MCF 10A (cell line): ENCODE measurements around the gene GFAP. TPM values are rescaled to one million over a fixed set of nuclear protein-coding genes. Genes with fewer than 3 reads are reported as not detected.

Source experiments
- BruUV-seq: library from RNA; stranded (reverse); fragments of 400-500 nt; replicated peaks from 2 replicates; lab custom pipeline; 2021; lab: Mats Ljungman, UMichigan
- CTCF ChIA-PET: fragments of 300-600 bp; sonication (Branson Sonifier 250); formaldehyde crosslinking; extraction: SDS; loops from one replicate; lab custom pipeline; 2021; ENCODE audit warnings: antibody characterized with exemption, inconsistent platforms; lab: Yijun Ruan, JAX
- POLR2A ChIA-PET: fragments of 300-600, 350-650 bp; sonication (Branson Sonifier 250); formaldehyde crosslinking; extraction: SDS; loops from one replicate; lab custom pipeline; 2020; ENCODE audit warnings: antibody characterized with exemption, inconsistent platforms; lab: Yijun Ruan, JAX
- DNase-seq: peaks from one replicate; pipeline ENCODE4 v3.0.0-alpha.2; 2018; ENCODE audit not compliant: unreplicated experiment
- H3K27ac Mint-ChIP-seq: one replicate; pipeline ENCODE4 v1.8.0; 2022; ENCODE audit warnings: mild to moderate bottlenecking, low read depth, mixed read lengths; ENCODE audit not compliant: unreplicated experiment
- H3K27me3 Mint-ChIP-seq: one replicate; pipeline ENCODE4 v1.8.0; 2022; ENCODE audit warnings: mixed read lengths; ENCODE audit not compliant: insufficient read depth, unreplicated experiment
- H3K36me3 Mint-ChIP-seq: one replicate; pipeline ENCODE4 v1.8.0; 2022; ENCODE audit warnings: mild to moderate bottlenecking, moderate library complexity, mixed read lengths; ENCODE audit not compliant: insufficient read depth, unreplicated experiment
- H3K4me1 Mint-ChIP-seq: one replicate; pipeline ENCODE4 v1.8.0; 2022; ENCODE audit warnings: mixed read lengths; ENCODE audit not compliant: insufficient read depth, unreplicated experiment
- H3K4me3 Mint-ChIP-seq: one replicate; pipeline ENCODE4 v1.8.0; 2022; ENCODE audit warnings: mild to moderate bottlenecking, moderate library complexity, mixed read lengths; ENCODE audit not compliant: unreplicated experiment
- H3K9me3 Mint-ChIP-seq: one replicate; pipeline ENCODE4 v1.8.0; 2022; ENCODE audit warnings: mixed read lengths; ENCODE audit not compliant: unreplicated experiment
- intact Hi-C: fragments of 100-400 bp; cut with micrococcal nuclease; formaldehyde crosslinking; loops from 2 replicates; pipeline ENCODE4 v1.14.1; 2022
- total RNA-seq: library from RNA; stranded (reverse); gene quantifications from 2 replicates; pipeline ENCODE4 v1.2.3, GENCODE V29; 2022
- TF ChIP-seq, protein P1 (sequence below): fragments of 200-600 bp; IDR thresholded peaks from one replicate; pipeline ENCODE4 v1.8.0; 2022; ENCODE audit warnings: antibody characterized with exemption, mild to moderate bottlenecking; ENCODE audit not compliant: unreplicated experiment

The GFAP gene
- total RNA-seq, 1 experiment from 2014 or later, result not detected

DNA sequence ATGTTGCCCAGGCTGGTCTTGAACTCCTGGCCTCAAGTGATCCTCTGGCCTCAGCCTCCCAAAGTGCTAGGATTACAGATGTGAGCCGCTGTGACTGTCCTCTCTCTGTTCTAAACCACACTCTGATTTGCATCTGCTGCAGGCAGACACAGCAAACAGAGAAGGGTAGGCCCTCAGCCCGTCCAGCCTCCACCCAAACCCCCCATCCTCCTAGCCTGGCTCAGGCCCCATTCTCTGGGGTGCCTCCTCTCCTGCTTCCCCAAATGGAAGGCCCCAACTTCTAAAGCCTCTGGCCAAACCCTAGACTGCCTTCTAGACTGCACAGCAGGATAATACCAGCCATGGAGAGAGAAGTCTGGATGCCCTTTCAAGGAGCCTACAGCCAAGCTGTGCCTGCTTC lies 4.1 kb upstream of the GFAP start:
- BruUV-seq, result no TSS peak
- ChIA-PET POLR2A (interaction anchor here (0.6 to 4.6 kb wide), 9 partner anchors 20 to 180 kb away, joined by 3 to 51 read pairs (median 6); no protein-coding TSS in a partner anchor), CTCF (interaction anchor here (0.6 to 7.7 kb wide), 17 partner anchors 10 to 566 kb away, joined by 3 to 211 read pairs (median 5); partner anchors contain the start of gene EFTUD2)
- H3K9me3 Mint-ChIP-seq, result no peaks in the 10 kb centered on the region
- no peaks in the 10 kb centered on the region for H3K36me3 Mint-ChIP-seq
- no peak for DNase-seq
- H3K4me1 Mint-ChIP-seq, result peaks cover 19% of the 10 kb centered on the region
- TF ChIP-seq, protein P1, sequence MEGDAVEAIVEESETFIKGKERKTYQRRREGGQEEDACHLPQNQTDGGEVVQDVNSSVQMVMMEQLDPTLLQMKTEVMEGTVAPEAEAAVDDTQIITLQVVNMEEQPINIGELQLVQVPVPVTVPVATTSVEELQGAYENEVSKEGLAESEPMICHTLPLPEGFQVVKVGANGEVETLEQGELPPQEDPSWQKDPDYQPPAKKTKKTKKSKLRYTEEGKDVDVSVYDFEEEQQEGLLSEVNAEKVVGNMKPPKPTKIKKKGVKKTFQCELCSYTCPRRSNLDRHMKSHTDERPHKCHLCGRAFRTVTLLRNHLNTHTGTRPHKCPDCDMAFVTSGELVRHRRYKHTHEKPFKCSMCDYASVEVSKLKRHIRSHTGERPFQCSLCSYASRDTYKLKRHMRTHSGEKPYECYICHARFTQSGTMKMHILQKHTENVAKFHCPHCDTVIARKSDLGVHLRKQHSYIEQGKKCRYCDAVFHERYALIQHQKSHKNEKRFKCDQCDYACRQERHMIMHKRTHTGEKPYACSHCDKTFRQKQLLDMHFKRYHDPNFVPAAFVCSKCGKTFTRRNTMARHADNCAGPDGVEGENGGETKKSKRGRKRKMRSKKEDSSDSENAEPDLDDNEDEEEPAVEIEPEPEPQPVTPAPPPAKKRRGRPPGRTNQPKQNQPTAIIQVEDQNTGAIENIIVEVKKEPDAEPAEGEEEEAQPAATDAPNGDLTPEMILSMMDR, result no peak
- H3K27ac Mint-ChIP-seq, result no peak overlapping the region
- no peaks in the 10 kb centered on the region for H3K27me3 Mint-ChIP-seq
- H3K4me3 Mint-ChIP-seq, result no peak overlapping the region
- intact Hi-C loops, result loop anchor here (5.0 kb wide), 1 partner anchor 213 kb away; the partner anchor contains the start of gene PLCD3

DNA sequence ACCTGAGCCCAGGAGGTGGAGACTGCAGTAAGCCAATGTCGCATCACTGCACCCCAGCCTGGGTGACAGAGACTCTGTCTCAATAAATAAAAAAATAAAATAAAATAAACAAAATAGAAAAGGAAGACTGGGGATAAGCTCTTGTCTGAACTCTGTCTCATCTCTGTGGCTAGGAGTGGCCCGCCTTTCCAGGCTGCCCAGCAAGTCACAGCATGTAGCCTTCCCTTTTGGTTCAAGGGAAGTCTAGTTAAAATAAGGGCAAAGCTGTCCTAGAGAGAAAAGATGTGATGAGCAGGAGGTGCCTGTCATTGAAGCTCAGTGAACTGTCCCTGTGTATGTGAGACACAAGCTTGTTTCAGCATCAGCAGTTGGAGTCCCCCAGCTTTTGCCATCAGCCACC lies 2.7 kb upstream of the GFAP start:
- H3K9me3 Mint-ChIP-seq, result no peaks in the 10 kb centered on the region
- H3K27ac Mint-ChIP-seq, result no peak overlapping the region
- peaks cover 25% of the 10 kb centered on the region for H3K4me1 Mint-ChIP-seq
- no TSS peak for BruUV-seq
- ChIA-PET CTCF (interaction anchor here (0.5 to 7.7 kb wide), 18 partner anchors 9 to 279 kb away, joined by 3 to 211 read pairs (median 4); partner anchors contain the start of genes ACBD4 and PLCD3), POLR2A (interaction anchor here (0.6 to 4.6 kb wide), 10 partner anchors 17 to 181 kb away, joined by 3 to 51 read pairs (median 4); partner anchors contain the start of genes EFTUD2 and NMT1)
- intact Hi-C loops, result loop anchor here (1.0 to 5.0 kb wide), 2 partner anchors 63 to 214 kb away; partner anchors contain the start of gene PLCD3
- TF ChIP-seq, protein P1, result no peak
- H3K36me3 Mint-ChIP-seq, result no peaks in the 10 kb centered on the region
- no peak overlapping the region for H3K4me3 Mint-ChIP-seq
- peak; percentile 50 for DNase-seq
- H3K27me3 Mint-ChIP-seq, result no peaks in the 10 kb centered on the region

DNA sequence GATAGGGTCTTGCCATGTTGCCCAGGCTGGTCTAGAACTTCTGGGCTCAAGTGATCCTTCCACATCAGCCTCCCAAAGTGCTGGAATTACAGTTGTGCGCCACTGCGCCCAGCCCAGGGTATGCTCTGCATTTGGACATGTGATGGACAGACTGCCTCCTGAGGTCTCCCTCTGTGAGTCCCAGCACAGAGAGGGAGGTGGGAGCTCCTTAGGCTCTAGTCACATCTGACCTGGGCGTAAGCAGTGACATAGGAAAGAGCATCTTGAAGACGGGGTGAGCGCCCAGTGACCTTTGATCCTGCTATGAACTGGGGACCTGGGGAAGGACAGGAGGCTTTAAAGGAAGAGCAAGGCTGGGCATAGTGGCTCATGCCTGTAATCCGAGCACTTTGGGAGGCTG lies 2.2 kb upstream of the GFAP start:
- H3K4me1 Mint-ChIP-seq, result peaks cover 25% of the 10 kb centered on the region
- no peak overlapping the region for H3K4me3 Mint-ChIP-seq
- CTCF ChIA-PET, result interaction anchor here (0.5 to 7.7 kb wide), 12 partner anchors 10 to 280 kb away, joined by 3 to 211 read pairs (median 4); partner anchors contain the start of gene ACBD4
- intact Hi-C loops, result loop anchor here (5.0 kb wide), 1 partner anchor 215 kb away; the partner anchor contains the start of gene PLCD3
- H3K36me3 Mint-ChIP-seq, result no peaks in the 10 kb centered on the region
- BruUV-seq, result no TSS peak
- no peaks in the 10 kb centered on the region for H3K27me3 Mint-ChIP-seq
- no peaks in the 10 kb centered on the region for H3K9me3 Mint-ChIP-seq
- POLR2A ChIA-PET, result interaction anchor here (0.6 to 4.6 kb wide), 9 partner anchors 16 to 208 kb away, joined by 3 to 51 read pairs (median 4); partner anchors contain the start of genes EFTUD2 and NMT1
- no peak for DNase-seq
- TF ChIP-seq, protein P1, result no peak
- no peak overlapping the region for H3K27ac Mint-ChIP-seq

DNA sequence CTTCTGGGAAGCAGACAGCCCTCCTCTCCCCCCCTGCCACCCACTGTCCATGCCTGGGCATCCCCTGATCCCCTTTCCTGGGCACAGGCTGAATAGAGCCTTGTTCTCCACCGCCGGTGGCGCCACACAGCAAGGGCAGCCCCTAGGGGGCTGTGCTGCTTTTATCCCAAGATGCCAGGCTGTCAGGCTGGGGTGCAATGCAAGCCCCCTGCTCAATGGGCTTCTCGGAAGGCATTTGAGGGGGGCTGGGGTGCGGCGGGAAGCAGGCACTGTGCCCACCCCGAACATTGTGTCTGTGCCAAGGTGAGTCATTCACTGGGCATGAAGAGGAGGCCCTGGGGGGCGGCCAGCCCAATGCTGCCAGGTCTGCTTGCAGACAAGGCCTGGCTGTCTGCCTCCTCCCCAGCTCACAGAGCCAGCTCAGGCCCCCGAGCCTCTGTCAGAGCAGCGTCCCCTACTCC lies 1.5 kb upstream of the GFAP start:
- POLR2A ChIA-PET, result interaction anchor here (0.7 to 4.6 kb wide), 3 partner anchors 18 to 209 kb away, joined by 4 to 51 read pairs (median 12); partner anchors contain the start of gene EFTUD2
- no TSS peak for BruUV-seq
- peak; percentile 81 for DNase-seq
- TF ChIP-seq, protein P1, result no peak
- H3K27ac Mint-ChIP-seq, result no peak overlapping the region
- no peaks in the 10 kb centered on the region for H3K9me3 Mint-ChIP-seq
- intact Hi-C loops, result loop anchor here (5.0 kb wide), 1 partner anchor 215 kb away; the partner anchor contains the start of gene PLCD3
- CTCF ChIA-PET, result interaction anchor here (0.6 to 7.7 kb wide), 5 partner anchors 14 to 182 kb away, joined by 4 to 211 read pairs (median 13); no protein-coding TSS in a partner anchor
- H3K27me3 Mint-ChIP-seq, result no peaks in the 10 kb centered on the region
- peaks cover 25% of the 10 kb centered on the region for H3K4me1 Mint-ChIP-seq
- no peak overlapping the region for H3K4me3 Mint-ChIP-seq
- H3K36me3 Mint-ChIP-seq, result no peaks in the 10 kb centered on the region
